GM23338 (cell line): ENCODE measurements around the gene PLIN5. TPM values are rescaled to one million over a fixed set of nuclear protein-coding genes. Genes with fewer than 3 reads are reported as not detected.

Experiments used
- ATAC-seq: fragments of 200-7000 bp; cut with Tn5 transposase; 3 replicates; pipeline ENCODE4 v1.9.1; 2020
- DNase-seq: peaks from one replicate; pipeline ENCODE4 v3.0.0-alpha.2; 2015; ENCODE audit warnings: low spot score
- H2AFZ ChIP-seq: fragments of 200-600 bp; sonication (generic); 2 replicates; pipeline ENCODE4 v1.8.0; 2016; ENCODE audit warnings: antibody characterized with exemption, mild to moderate bottlenecking, moderate library complexity
- H3F3A ChIP-seq: fragments of 200-600 bp; sonication (generic); replicated peaks from 2 replicates; pipeline ENCODE4 v1.8.0; 2017; ENCODE audit warnings: antibody characterized with exemption, mixed run types, low read depth
- H3K27ac ChIP-seq: fragments of 200-600 bp; sonication (generic); 2 replicates; pipeline ENCODE4 v1.6.1; 2016; ENCODE audit warnings: low read depth
- H3K27me3 ChIP-seq: fragments of 200-600 bp; sonication (generic); 2 replicates; pipeline ENCODE4 v1.8.0; 2016; ENCODE audit warnings: mild to moderate bottlenecking, mixed run types, moderate library complexity; ENCODE audit not compliant: insufficient read depth
- H3K36me3 ChIP-seq: fragments of 200-600 bp; sonication (generic); 2 replicates; pipeline ENCODE4 v1.8.0; 2016; ENCODE audit warnings: mild to moderate bottlenecking; ENCODE audit not compliant: insufficient read depth
- H3K4me1 ChIP-seq: fragments of 200-600 bp; sonication (generic); 2 replicates; pipeline ENCODE4 v1.8.0; 2016; ENCODE audit warnings: mild to moderate bottlenecking, moderate library complexity; ENCODE audit not compliant: insufficient read depth
- H3K4me2 ChIP-seq: fragments of 200-600 bp; sonication (generic); 2 replicates; pipeline ENCODE4 v1.7.1; 2017; ENCODE audit warnings: mixed run types
- H3K4me3 ChIP-seq: fragments of 200-600 bp; sonication (generic); 2 replicates; pipeline ENCODE4 v1.6.1; 2016; ENCODE audit warnings: mixed run types
- H3K79me2 ChIP-seq: fragments of 200-600 bp; sonication (generic); replicated peaks from 2 replicates; pipeline ENCODE4 v1.8.0; 2017; ENCODE audit warnings: mild to moderate bottlenecking; ENCODE audit not compliant: insufficient read depth
- H3K9me2 ChIP-seq: fragments of 200-600 bp; sonication (generic); 2 replicates; pipeline ENCODE4 v1.8.0; 2017; ENCODE audit not compliant: insufficient read depth
- H4K20me1 ChIP-seq: fragments of 200-600 bp; sonication (generic); replicated peaks from 2 replicates; pipeline ENCODE4 v1.8.0; 2017; ENCODE audit warnings: mild to moderate bottlenecking; ENCODE audit not compliant: insufficient read depth
- H3K27ac Mint-ChIP-seq: 2 replicates; pipeline ENCODE4 v1.8.0; 2020; ENCODE audit warnings: inconsistent platforms, mild to moderate bottlenecking, moderate library complexity, mixed read lengths
- H3K27me3 Mint-ChIP-seq: 3 replicates; pipeline ENCODE4 v1.8.0; 2022; ENCODE audit warnings: low read depth, mild to moderate bottlenecking, moderate library complexity, mixed read lengths, inconsistent platforms; ENCODE audit not compliant: insufficient read depth, poor library complexity
- H3K36me3 Mint-ChIP-seq: 3 replicates; pipeline ENCODE4 v1.8.0; 2021; ENCODE audit warnings: low read depth, mild to moderate bottlenecking, inconsistent platforms, moderate library complexity, mixed read lengths
- H3K4me1 Mint-ChIP-seq: 3 replicates; pipeline ENCODE4 v1.8.0; 2020; ENCODE audit warnings: mild to moderate bottlenecking, inconsistent platforms, mixed read lengths
- H3K4me3 Mint-ChIP-seq: 3 replicates; pipeline ENCODE4 v1.8.0; 2021; ENCODE audit warnings: moderate library complexity, mild to moderate bottlenecking, inconsistent platforms, mixed read lengths
- H3K9me3 Mint-ChIP-seq: 3 replicates; pipeline ENCODE4 v1.8.0; 2020; ENCODE audit warnings: moderate library complexity, mild to moderate bottlenecking, inconsistent platforms, mixed read lengths
- CREB1 ChIP-seq: fragments of 250-450 bp; sonication (Bioruptor Pico); IDR thresholded peaks from 2 replicates; pipeline ENCODE4 v1.5.0; 2020; ENCODE audit warnings: low read depth, mild to moderate bottlenecking, moderate library complexity
- CTCF ChIP-seq, 2 experiments: fragments of 200-600 bp in 1 of 2; sonication (generic) in 1 of 2; conservative IDR thresholded peaks; 2 replicates each; pipeline versions ENCODE4 v1.5.1 to v1.6.1; 2016 to 2017; ENCODE audit warnings: antibody characterized with exemption in 2 of 2, low read depth in 2 of 2, mild to moderate bottlenecking in 2 of 2, moderate library complexity in 1 of 2
- ETS1 ChIP-seq: IDR thresholded peaks from 2 replicates; pipeline ENCODE4 v1.6.1; 2016; ENCODE audit warnings: antibody characterized with exemption
- EZH2 ChIP-seq: fragments of 200-600 bp; sonication (generic); IDR thresholded peaks from one replicate; pipeline ENCODE4 v1.8.0; 2017; ENCODE audit warnings: antibody characterized with exemption, mild to moderate bottlenecking, low read depth; ENCODE audit not compliant: unreplicated experiment
- EZH2phosphoT487 ChIP-seq: fragments of 200-600 bp; sonication (generic); IDR thresholded peaks from one replicate; pipeline ENCODE4 v1.8.1; 2018; ENCODE audit warnings: antibody characterized with exemption; ENCODE audit not compliant: unreplicated experiment
- JUNB ChIP-seq: IDR thresholded peaks from one replicate; pipeline ENCODE4 v1.6.1; 2016; ENCODE audit warnings: antibody characterized with exemption; ENCODE audit not compliant: unreplicated experiment
- NANOG ChIP-seq: IDR thresholded peaks from 2 replicates; pipeline ENCODE4 v1.6.1; 2016; ENCODE audit warnings: antibody characterized with exemption, borderline replicate concordance
- POLR2AphosphoS5 ChIP-seq: IDR thresholded peaks from 2 replicates; pipeline ENCODE4 v1.6.1; 2016; ENCODE audit warnings: antibody characterized with exemption, low read depth
- REST ChIP-seq: IDR thresholded peaks from one replicate; pipeline ENCODE4 v1.6.1; 2018; ENCODE audit warnings: antibody characterized with exemption; ENCODE audit not compliant: unreplicated experiment
- STAT1 ChIP-seq: IDR thresholded peaks from one replicate; pipeline ENCODE4 v1.6.1; 2016; ENCODE audit warnings: antibody characterized with exemption; ENCODE audit not compliant: unreplicated experiment
- ZNF114 ChIP-seq: fragments of 250-450 bp; sonication (Bioruptor Pico); IDR thresholded peaks from 2 replicates; pipeline ENCODE4 v1.5.0; 2020; ENCODE audit warnings: mild to moderate bottlenecking, moderate library complexity
- ZNF331 ChIP-seq: fragments of 250-450 bp; sonication (Bioruptor Pico); IDR thresholded peaks from 2 replicates; pipeline ENCODE4 v1.5.0; 2020; ENCODE audit warnings: low read depth, mild to moderate bottlenecking, moderate library complexity
- ZNF462 ChIP-seq: fragments of 250-450 bp; sonication (Bioruptor Pico); IDR thresholded peaks from 2 replicates; pipeline ENCODE4 v1.5.0; 2020; ENCODE audit warnings: mild to moderate bottlenecking, moderate library complexity
- polyA plus RNA-seq: library from polyadenylated mRNA; unstranded; fragments of >200 nt; fragmentation: Nextera tagmentation; extraction: Ambion mirVana; gene quantifications from 2 replicates; pipeline ENCODE4 v1.2.1, GENCODE V29; 2016
- total RNA-seq: library from RNA; depleted of rRNA; stranded (reverse); fragments of >200 nt; shearing (Covaris generic); gene quantifications from 2 replicates; pipeline ENCODE4 v1.2.3, GENCODE V29; 2014

The PLIN5 gene
- total and polyA plus RNA-seq, 2 experiments from 2014 or later = 1.9 to 3.5 TPM

GRCh38 chr19:4541114-4541805, 6.2 kb upstream of the PLIN5 start:
- H3F3A ChIP-seq = no peaks in the 10 kb centered on the region
- no peak overlapping the region for H3K4me3 Mint-ChIP-seq
- no peak overlapping the region for H3K4me3 ChIP-seq
- peaks cover 9% of the 10 kb centered on the region for H3K27me3 Mint-ChIP-seq
- H3K27ac Mint-ChIP-seq = no peak overlapping the region
- no peaks in the 10 kb centered on the region for H4K20me1 ChIP-seq
- DNase-seq = no peak
- no peak for ATAC-seq
- peaks cover 6% of the 10 kb centered on the region; the same call in 1 of the 3 replicates for H3K9me3 Mint-ChIP-seq
- no peaks in the 10 kb centered on the region for H3K9me2 ChIP-seq
- peaks cover 10% of the 10 kb centered on the region for H3K4me1 Mint-ChIP-seq
- H3K4me1 ChIP-seq = no peaks in the 10 kb centered on the region; the same call in 1 of the 2 replicates
- H3K27me3 ChIP-seq = no peaks in the 10 kb centered on the region
- no peak for TF ChIP-seq CTCF (conservative IDR thresholded peaks at IDR 0.05; ENCODE audit: low read depth in 2 of 2)
- no peak for TF ChIP-seq POLR2AphosphoS5
- no peak for TF ChIP-seq STAT1
- no peak for TF ChIP-seq EZH2
- no peak for TF ChIP-seq ZNF462 (CRISPR knock-in tag)
- TF ChIP-seq ZNF331 (CRISPR knock-in tag) = no peak
- TF ChIP-seq CREB1 (CRISPR knock-in tag) = no peak
- no peak for TF ChIP-seq REST
- TF ChIP-seq ZNF114 = no peak
- TF ChIP-seq ETS1 = no peak
- no peak for TF ChIP-seq JUNB
- TF ChIP-seq NANOG = no peak
- no peak for TF ChIP-seq EZH2phosphoT487
- no peaks in the 10 kb centered on the region for H3K36me3 ChIP-seq
- no peak overlapping the region for H2AFZ ChIP-seq
- no peaks in the 10 kb centered on the region for H3K36me3 Mint-ChIP-seq
- no peak overlapping the region for H3K27ac ChIP-seq
- no peak overlapping the region for H3K4me2 ChIP-seq
- no peaks in the 10 kb centered on the region for H3K79me2 ChIP-seq
